Cerebellar cortex (tissue), 1 donor: ENCODE results near the gene SREBF2.

Experiments
- DNase-seq: peaks from one replicate; pipeline ENCODE4 v3.0.0-alpha.2; 2015; ENCODE audit warnings: low spot score

Gene SREBF2

GRCh38 chr22:41842996-41843970, 10.4 kb downstream of the SREBF2 start:
- no peak for DNase-seq

GRCh38 chr22:41844036-41844435, 11.1 kb downstream of the SREBF2 start:
- DNase-seq, result no peak

DNA sequence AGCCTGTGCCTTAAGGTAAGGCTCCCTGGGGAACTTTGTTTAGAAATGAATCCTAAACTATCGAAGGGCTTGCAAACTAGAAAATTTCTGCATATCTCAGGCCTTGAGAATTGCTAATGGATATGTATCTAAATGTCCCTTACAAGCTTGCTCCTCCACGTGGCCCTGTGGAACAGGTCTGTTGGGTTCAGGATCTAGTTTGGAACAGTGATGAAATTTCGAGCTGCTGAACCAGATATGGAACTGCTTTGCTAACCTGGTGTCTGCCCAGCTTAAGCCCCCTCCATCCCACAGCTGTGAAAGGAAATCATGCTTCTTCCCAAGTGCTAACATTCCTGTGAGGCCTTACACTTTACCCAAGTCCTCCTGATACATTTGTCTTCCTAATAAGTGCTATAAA, 11.6 kb downstream of the SREBF2 start:
- DNase-seq, result peak; percentile 22

GRCh38 chr22:41845380-41846267, 12.7 kb downstream of the SREBF2 start:
- DNase-seq, result peak; percentile 47

DNA sequence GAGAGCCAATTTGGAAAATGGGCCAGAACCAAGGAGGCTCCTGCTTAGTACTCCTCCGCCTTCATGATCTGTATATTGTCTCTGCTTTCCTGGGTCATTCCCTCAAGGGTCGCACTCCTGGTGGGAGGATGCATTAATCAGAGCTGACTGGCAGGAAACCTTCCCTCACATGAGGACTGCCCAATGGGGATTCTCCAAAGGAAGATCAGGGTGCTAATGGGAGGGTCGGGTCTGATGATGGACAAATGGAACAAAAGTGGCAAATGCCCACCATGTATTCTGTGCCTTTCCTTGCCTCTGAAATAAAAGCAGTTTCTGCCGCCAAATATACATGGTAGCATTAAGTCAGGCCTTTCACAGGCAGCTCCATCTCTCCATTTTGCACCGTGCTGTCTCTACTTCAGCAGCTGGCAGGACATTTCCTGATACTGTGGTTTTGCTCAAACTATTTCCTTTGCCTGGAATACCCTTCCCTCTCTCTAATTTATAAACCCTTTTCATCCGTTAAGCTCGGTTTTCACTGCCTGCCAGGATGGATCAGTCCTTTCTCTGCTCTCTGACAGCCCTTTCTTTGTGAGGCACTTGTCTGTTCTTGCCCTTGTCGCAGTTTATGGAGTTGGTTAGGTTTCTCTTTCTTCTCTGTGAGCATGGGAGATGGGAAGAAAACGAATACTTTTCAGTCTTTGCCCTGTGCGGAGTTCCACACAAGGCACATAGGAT, 13.5 kb downstream of the SREBF2 start:
- peak; percentile 36 for DNase-seq

DNA sequence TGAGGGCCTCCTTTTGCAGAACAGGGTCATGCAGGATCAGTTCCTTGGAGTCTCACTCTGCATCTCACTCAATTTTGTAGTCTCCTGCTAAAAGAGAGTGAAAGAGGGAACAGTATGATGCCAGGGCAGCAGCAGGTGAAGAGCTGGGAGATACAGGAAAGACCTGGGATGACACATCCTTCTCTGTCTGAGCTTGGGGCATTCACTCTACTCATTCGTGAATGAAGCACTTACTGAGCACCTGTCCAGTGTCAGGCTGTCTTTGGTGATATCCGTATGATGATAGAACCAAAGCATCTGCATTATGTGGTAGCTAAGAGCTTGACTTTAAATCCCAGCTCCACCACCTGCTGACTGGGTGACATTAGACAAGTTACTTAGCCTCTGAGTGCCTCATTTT, 14.4 kb downstream of the SREBF2 start:
- DNase-seq, result peak; percentile 67

DNA sequence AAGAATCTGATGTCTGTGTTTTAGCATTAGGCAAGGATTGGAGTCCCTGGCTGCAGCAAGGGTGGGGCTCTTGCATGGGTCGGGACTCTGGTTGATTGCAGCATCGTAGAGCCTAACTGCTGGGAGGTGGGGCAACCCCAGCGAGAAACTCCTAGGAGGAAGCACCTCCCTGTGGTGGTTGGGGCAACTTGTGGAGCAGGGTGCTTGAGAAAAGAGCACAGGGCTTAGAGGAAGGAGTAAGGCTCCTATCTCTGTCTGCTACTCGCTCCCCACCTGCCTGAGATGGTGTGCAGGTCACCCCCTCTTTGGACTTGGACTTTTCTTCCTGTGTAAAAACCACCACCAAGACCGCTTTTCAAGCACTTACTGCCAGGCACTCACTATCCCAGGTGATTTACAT, 15.6 kb downstream of the SREBF2 start:
- no peak for DNase-seq

- DNase-seq, result no peak
Measured at GRCh38 chr22:41856469-41856868, 23.6 kb downstream of the SREBF2 start.

DNA sequence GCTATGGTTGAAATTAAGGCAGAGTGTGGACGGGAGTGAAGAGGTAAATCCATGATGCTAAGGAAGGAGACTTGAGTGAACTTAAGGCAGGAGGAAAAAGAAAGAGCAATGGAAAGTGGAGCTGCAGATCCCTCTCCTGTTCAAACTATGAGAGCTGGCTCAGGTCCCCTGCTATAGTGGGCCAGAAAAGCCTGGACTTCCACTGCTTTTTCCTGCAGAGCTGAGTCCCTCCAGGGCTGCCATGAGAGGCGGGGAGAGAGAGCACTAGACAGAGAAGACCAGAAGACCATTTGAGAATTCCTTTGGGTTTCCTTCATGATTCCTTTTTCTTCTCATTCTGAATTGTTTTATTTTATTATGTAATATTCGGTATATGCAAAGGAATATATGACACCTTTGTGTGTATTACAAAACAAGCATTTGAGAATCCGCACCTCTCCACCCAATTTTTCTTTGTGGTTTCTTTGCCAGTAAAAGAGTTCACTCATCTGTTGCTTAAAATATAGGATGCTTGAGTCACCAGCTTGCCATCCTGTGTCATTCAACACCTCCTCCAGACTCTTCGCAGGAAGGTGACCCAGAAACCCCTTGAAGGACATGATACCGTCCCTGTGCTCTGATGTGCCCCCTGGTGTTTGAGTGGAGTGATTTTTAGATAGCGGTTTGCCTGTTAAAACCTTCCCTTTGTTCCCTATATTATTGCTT, 24.4 kb downstream of the SREBF2 start:
- peak; percentile 70 for DNase-seq

- DNase-seq, result no peak
Measured at GRCh38 chr22:41857860-41858199, 24.9 kb downstream of the SREBF2 start.

DNA sequence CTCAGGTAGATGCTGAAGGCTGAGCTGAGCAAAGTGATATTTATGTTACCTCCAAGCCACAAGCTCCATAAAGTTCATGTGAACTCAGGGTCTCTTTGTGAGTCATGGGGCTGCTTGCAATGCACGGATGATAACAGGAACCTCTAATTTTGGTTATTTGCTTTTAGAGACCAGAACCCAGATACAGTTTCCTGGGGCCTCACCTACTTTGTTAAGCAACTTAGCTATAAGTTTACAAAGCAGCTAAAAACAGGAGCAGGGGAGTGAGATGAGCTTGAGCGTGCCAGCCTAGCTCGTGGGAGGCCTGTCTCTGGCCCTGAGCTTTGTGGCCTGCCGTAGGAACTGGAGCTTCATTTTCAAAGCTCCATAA, 29.2 kb downstream of the SREBF2 start:
- no peak for DNase-seq

- DNase-seq, result peak; percentile 43
Measured at GRCh38 chr22:41862530-41863266, 29.8 kb downstream of the SREBF2 start.

DNA sequence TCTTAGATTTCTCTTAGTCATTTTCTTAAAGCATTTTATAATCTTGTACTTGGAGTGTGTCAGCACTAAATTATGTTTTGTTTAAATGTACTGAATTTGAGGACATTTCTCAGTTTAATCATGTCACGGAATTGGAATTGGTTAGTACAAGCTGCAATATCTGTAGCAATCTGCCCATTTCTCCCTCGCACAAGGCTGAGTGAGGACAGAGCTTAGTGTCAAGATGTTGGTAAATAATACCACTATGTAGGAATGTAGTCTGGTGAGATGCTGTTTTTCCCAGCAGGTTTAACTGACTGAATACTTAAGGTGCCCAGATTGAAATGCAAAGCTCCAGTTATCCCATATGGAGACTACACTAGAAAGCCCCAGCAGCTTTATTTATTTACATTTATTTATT, 30.6 kb downstream of the SREBF2 start:
- DNase-seq, result no peak

DNA sequence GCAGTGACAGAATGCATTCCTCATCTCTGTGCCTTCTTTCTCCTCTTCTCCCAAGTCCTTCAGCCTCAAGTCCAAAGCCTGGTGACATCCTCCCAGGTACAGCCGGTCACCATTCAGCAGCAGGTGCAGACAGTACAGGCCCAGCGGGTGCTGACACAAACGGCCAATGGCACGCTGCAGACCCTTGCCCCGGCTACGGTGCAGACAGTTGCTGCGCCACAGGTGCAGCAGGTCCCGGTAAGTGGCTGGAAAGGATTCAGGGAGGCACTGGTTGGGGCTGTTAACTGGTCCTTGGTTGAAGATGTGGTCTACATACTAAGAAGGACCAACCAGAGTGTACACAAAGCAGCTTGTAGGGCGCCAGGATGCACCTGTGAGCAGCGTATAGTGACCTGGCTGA, 35.7 kb downstream of the SREBF2 start:
- DNase-seq, result peak; percentile 67

DNA sequence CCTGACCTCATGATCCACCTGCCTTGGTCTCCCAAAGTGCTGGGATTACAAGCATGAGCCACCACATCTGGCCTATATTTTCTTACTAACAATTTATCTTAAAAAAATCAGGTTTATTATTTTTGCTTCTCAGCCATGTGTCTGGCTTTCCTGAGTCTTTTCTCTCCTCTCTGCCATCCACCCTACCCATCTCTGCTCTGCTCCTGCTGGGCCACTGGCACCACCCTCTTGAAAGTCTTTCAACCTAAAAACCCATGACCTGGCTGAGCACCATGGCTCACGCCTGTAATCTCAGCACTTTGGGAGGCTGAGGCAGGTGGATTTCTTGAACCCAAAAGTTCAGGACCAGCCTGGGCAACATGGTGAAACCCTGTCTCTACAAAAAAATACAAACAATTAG, 37.2 kb downstream of the SREBF2 start:
- DNase-seq, result peak; percentile 60

DNA sequence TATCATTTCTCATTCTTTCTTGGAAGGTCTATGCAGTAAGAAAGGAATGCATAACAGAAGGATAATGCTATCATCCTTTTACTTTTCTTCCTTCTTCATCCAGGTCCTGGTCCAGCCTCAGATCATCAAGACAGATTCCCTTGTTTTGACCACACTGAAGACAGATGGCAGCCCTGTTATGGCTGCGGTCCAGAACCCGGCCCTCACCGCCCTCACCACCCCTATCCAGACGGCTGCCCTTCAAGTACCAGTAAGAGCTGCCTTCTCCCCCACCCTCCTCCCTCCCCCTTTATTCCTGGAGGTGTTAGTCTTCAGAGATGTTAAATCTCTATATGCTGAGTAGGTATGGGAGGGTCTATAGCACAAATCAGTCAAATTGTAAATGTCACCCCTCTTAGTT, 37.9 kb downstream of the SREBF2 start:
- peak; percentile 95 for DNase-seq

- no peak for DNase-seq
Measured at GRCh38 chr22:41873391-41873790, 40.5 kb downstream of the SREBF2 start.

DNA sequence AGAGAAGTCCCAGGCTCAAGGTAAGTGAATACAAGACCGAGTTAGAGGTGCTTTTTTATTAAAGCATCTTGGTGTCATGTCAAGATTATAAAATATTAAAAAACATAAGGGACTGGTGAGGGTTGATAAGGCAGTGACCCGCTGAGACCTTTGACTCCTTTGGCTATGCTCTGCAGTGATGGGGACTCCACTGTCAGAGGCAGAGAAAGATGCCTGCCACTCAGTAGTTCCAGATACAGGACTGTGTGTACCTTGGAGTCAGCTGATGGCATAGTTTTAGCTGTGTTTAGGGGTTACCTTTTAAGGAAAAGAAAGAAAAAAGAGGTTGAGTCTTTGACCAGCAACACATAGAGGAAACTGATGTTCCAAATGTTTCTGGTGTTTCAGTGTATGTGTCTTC, 41.2 kb downstream of the SREBF2 start:
- no peak for DNase-seq

- no peak for DNase-seq
Measured at GRCh38 chr22:41875531-41876270, 42.8 kb downstream of the SREBF2 start.

- no peak for DNase-seq
Measured at GRCh38 chr22:41876275-41876674, 43.4 kb downstream of the SREBF2 start.
